HL-60/S4 treated with phorbol 12-myristate 13-acetate at 8.2 ng/mL for 4 days and 3 days (cell line): ENCODE measurements around the gene NBDY.
"Not testable (repeated sequence)": the region's sequence is repeated elsewhere in the genome, so short reads cannot be mapped to it uniquely, and the experiment has no call there.

Source experiments
- in situ Hi-C: fragments of 300-500 bp; cut with MboI; formaldehyde crosslinking; loops from 2 replicates; pipeline ENCODE4 v1.15.0; 2022; ENCODE audit warnings: low sequenced_read_pairs

Gene NBDY, protein sequence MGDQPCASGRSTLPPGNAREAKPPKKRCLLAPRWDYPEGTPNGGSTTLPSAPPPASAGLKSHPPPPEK

DNA sequence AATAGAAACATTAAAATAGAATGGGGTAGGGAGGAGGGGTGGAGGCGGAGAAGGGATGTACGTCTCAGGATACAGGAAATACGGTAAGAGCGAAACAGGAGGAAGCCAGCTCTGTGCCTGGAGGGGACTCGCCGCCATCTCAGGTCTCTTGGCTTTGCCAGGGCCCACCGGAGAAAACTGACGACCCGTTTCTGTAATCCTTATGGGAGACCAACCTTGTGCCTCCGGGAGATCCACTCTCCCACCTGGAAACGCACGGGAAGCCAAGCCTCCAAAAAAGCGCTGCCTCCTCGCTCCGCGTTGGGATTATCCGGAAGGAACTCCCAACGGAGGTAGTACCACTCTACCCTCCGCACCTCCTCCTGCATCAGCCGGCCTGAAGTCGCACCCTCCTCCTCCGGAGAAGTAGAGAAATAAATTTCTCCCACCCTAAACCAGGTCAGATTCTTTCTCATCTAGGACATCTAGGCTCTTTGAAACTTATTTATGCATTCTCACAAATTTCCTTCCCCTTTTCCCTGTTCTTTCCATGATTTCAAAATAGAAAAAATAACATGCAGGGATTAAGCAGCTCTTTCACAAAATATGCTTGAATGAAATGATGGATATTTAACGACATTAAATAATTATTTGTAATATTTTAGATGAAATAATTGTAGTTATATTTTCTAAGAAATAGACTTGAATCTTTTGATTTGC lies at the start of gene NBDY:
NBDY (plus strand) TSS at position 92 of the 699 bp plus-strand sequence; CDS start at position 203, 111 bp downstream.
- in situ Hi-C loops: no loop called here

DNA sequence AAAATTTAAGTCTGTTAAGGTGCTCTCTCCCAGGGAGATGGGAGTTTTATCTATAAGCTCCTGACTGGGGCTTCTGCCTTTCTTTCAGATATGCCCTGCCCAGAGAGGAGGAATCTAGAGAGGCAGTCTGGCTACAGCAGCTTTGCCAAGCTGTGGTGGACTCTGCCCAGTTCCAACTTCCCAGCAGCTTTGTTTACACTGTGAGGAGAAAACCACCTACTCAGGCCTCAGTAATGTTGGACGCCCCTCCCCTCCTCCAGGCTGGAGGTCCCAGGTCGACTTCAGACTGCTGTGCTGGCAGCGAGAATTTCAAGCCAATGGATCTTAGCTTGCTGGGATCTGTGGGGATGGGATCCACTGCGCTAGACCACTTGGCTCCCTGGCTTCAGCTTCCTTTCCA lies 24.5 kb upstream of the NBDY start:
- in situ Hi-C loops: not testable (repeated sequence)

DNA sequence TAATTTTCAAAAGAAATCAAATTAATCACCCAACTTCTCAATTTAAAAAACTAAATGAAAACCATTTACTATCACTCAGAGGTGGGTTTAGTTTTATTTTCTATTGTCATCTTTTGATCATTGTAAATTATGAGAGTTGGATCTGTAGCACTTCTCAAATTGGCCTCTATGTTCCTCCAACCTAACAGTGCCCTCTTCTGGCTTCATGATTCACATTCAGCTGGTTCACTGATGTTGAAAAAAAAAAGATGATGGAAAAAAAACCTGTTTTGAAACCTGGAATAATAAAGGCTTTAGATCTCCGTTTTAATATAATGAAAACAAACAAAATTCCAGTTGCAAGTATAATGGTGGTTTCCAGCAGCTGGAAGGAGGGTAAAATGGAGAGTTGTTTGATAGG lies 2.4 kb upstream of the NBDY start:
- in situ Hi-C loops: no loop called here

DNA sequence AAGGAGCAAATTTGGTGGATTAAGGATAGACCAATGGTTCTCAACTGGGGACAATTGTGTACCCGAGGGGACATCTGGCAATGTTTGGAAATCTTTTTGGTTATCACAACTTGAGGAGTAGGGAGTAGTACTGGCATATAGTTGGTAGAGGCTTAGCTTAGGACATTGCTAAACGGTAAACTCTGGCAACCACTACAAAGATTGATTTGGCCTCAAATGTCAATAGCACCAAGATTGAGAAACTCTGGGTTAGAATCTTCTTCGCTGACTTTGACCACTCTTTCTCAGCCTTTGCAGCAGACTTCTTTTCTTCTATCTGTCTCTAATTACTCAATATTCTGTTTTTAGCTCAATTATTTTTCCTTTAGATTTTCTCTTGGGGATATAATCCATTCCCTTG lies 1.5 kb upstream of the NBDY start:
- in situ Hi-C loops: no loop called here

DNA sequence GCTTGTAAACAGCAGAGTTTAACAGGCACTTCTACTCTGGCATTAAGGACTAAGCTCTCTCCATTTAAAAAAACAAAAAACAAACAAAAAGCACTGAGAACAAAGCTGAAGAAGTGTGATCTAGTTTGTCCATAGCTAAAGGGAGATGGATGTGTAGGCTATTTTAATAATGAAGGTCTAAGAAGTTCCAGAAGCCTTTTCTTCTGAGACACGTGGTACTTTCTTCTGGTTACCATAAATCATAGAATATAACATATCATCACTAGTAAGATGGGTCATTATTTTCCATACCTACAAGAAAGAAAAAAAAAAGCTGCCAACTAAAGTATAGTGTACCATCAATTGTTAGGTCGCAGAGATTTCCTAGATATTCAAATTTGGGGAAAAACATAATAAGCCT lies 722 bp upstream of the NBDY start:
- in situ Hi-C loops: no loop called here

DNA sequence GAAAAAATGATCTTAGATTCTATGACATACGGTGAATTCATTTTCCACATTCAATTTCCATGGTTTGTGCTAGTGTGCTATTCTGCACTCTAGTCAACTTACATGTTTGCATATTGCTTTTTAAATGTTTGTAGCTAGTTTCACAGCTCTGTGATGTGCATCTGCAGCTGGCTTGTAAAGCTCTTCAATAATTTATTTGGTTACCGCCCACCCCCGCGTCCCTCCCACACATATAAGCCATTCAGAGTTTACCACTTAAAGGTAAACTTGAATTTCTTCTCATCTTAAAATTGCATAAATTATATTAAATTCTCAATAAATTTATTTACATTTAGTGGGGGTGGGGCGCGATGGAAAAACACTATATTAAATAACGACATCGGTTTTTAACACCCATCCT lies 291 bp upstream of the NBDY start:
- in situ Hi-C loops: no loop called here

DNA sequence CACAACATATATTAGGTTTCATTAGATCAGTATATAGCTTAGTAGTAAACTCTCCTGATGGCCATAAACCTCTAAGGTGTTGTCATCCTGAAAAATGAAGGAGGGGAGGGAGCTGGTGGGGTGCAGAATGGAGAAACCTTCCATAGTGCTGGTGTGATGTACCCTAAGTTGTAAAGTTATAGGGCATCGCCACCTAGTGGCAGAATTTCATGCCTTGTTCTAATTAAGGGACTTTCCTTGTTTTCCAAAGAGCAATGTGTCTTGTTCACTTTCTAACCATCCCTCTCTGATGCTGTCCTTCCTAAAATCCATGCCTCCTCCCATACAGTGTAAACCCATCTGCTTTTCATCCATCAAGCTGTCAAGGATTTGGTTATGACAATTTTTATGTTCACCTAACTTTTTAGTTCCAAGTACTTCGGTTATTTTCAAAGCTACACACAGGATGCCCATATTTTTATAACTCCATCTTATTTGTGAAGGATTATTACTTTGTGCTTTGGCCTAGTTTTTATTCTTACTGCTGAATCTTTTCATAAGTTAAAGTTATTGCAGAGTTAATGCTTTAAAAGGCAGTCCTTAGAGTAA lies 4.5 kb downstream of the NBDY start:
- in situ Hi-C loops: no loop called here

DNA sequence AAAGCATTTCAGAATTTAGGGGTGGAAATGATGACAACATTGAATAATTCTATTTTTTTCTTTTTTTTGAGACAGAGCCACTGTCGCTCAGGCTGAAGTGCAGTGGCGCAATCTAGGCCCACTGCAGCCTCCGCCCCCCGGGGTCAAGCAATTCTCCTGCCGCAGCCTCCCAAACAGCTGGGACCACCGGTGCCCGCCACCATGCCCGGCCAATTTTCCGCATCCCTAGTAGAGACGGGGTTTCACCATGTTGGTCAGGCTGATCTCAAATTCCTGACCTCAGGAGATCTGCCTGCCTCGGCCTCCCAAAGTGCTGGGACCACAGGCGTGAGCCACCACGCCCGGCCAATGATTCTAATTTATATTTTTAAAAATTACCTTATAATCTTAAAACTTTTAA lies 7.2 kb downstream of the NBDY start:
- in situ Hi-C loops: no loop called here

DNA sequence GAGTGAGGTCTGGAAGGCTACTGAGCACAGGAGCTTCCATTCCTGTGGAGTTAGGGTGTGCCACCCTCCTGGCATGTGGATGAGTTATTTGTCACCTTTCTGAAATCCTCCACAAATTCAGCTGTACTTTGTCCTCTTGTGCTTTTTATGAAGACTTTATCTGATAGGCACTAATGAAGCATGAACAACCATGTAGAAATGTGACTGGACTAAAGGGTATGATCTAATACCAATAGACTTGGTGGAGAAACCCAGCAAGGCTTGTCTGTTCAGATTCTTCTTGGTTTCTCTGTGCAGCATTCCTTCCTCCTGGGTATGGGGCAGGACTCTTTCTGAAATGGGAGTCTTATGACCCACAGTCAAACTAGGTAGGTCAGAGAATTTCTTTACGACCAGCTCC lies 9.6 kb downstream of the NBDY start:
- in situ Hi-C loops: no loop called here

DNA sequence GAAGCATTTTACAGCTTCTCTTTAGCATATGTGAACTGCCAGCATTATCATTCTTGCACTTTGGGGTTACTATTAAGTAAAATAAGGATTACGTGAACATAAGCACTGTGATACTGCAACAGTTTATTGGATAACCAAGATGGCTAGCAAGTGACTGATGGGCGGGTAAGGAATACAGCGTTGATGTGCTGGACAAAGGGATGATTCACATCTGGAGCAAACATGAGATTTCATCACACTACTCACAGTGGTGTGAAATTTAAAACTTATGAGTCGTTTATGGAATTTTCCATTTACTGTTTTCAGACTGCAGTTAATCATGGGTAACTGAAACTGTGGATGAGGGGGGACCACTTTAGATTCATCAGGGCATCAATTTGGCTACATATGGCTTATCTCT lies 16.0 kb downstream of the NBDY start:
- in situ Hi-C loops: no loop called here

DNA sequence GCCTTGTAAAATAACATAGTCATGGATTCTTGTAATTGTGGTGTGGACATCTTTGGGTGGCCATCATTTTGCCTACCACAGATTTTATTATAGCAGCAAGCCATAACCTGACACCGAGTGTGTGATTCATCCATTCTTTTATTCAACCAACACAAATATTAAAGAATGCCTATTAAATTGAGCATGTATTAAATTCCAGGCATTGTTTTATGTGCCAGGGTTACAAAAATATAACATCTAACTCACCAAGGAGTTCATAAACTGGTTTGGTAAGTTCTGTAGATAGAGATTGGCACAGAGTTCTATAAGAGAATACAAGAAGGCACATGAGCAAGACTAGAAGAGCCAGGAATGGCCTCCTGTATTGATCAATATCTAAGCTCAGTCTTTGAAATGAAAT lies 18.0 kb downstream of the NBDY start:
- in situ Hi-C loops: no loop called here

DNA sequence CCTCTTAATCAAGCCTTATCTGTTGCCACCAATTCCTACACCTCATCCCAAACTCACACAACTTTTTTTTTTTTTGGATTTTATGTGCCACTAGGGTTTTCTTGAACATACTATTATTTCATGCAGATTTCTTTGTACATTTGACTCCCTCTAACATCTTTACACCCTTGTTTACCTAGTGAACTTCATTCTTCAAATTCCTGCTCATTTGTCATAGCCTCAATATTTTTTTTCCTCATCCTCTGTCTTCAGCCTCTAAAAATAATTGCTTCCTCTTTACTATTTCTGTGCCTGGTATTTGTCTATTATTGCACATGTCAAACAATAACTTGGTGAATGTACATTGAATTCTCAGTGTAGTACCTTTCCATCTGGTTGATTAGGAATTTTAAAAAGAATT lies 22.0 kb downstream of the NBDY start:
- in situ Hi-C loops: no loop called here

DNA sequence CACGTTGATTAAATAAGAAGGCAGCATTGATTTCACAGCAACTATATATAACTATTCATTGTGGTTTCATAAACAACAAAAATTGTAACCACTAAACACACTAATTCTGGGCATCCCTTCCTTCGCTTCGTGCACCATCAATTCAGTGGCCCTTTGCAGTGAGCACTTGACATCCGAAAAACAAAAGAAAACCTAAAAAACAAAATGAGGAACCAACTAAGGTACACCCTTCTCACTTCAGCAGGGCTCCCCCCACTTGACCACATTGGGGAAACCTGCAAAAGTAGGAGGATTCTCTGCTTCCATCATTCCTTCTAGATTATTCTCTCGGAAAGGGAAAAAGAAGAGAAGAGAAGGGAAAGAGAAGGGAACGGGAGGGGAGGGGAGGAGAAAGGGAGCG lies 28.3 kb downstream of the NBDY start:
- in situ Hi-C loops: no loop called here

DNA sequence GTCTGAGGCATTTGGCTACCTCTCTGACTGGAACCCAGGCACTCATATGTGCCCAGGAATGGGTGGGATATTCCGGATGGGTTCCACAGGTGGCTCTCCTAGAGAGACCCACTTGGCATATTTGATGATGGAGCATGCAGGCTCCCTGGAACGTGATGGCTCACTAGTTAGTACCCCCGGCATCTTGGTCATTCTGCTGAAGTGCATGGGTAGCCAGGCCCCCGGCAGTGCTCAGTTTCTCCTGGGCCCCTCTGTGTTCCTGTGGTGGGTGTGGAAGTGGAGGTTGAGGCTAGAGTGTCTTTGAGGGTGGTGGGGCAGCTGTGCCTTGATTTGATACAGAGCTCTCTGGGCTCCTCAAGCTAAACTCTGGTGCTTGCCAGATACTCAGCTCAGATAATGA lies 29.4 kb downstream of the NBDY start:
- in situ Hi-C loops: no loop called here

DNA sequence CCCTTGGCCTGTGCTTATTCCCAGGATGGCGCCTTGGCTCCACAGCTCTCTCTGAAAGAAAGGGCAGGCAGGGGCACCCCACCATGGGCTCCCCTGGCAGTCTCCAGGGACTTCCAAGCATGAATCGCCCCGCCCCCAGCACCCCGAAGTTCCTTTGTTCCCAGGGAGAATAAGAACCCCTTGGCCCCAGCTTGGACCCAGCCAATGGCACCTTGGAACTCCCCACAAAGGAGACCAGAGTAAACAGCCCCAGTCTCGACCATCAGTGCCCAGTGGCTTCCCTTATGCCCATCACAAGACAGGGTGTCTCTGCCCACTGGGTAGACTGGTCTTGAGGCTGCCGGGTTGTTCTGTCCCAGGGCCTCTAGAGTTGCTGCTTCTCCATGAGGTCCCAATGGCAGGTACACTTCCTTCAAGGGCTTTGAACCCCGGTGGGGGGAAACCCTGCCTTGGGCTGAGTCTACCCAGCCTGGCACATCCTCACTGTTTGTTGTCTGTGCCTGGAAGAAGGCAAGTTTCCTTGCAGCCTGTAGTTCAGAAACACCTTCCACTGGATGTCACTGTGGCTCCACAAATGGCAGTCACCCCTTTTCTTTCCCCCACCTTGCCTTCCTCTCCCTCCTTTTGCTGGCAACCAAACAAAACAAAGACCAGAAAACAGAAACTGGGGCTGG lies 30.8 kb downstream of the NBDY start:
- in situ Hi-C loops: no loop called here

DNA sequence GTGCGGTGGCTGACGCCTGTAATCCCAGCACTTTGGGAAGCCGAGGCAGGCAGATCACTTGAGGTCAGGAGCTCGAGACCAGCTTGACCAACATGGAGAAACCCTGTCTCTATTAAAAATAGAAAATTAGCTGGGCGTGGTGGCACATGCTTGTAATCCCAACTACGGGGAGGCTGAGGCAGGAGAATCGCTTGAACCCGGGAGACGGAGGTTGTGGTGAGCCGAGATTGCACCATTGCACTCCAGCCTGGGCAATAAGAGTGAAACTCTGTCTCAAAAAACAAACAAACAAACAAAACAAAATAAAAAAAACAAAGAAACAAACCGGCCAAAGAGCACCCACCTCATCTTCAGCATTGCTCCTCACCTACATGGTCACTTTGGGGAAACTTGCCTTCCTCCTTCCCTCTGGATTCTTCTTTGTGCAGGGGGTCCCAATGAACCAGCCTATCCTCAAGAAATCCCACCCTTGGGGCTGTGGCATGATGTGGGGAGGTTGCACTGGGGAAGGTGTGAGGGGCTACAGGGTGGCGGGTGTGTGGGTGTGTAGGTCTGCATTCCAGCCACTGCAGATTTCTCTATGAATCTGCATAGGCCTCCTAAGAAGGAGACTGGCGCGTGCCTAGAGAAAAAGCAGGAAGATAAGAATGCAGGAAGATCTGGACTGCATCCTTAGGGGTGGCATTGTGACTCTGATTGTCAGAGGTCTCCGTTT lies 31.5 kb downstream of the NBDY start:
- in situ Hi-C loops: not testable (repeated sequence)

DNA sequence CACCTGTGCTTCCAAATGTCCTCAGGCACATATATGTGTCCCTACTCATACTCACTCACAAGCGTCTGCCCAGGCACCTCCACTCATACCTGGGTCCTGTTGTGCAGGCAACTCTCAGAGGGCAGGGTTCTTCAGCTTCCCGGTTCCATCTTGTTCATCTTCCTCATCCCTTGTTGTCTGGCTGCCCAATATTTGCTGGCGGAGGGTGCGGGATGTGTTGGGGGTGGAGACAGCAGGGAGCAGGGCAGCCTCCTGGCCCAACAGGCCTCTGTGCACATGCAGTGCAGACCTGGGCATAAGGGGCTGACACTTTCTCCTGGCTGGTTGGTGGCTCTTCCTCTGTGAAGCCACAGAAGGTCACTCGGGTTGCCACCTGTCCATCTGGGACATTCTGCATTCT lies 32.1 kb downstream of the NBDY start:
- in situ Hi-C loops: no loop called here

DNA sequence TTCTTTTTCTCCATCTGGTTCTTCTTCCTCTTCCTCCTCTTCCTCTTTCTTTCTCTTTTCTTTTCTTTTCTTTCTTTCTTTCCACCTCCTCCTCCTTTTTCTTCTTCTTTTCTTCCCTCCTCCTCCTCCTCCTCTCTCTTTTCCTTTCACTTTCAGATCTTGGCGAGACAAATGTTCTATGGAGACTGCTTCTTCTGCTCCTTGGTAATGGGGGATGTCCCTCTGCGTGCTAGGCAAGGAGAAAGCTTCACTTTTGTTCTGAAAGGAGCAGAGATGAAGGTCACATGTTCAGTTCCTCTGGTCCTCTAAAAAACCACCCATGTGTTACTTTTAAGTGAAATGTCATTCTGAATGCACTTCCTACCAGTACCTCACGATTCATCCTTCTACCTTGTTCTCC lies 33.2 kb downstream of the NBDY start:
- in situ Hi-C loops: no loop called here

DNA sequence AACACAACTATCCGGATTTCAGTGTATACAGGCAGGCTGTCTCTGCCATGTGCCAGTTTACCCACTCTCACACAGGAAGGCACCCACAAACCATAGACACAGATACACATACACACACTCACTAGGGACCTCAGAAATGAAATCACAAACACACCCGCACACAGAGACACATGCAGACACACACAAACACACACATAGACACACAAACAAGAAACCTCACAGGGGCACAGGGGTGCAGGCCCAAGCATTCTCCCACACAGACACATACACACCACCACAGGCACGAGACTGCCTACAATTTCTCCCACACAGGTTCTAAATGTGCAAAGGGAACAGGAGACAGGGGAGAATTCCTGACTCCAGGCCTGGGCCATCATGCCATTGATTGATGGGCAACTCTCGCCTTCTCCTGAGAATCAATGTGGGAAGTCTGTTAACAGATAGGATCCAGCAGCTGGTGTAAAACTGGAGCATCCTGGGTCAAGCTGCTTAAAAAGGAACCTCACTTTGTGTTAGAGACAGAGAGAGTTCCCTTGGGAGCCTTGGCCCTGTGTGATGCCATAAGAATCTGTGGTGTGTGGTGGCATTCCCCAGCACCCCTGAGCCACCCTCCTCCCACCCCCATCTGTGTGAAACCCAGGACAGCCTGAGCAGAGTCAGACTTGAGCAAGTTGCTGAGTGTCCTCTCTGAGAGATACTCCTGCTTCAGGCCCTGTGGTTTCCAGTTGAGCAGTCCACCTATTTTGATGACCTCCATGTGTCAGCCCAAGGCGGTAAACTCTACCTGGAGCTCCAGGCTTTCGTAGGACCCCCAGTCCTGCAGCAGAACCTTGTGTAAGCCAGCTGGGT lies 33.9 kb downstream of the NBDY start:
- in situ Hi-C loops: no loop called here

DNA sequence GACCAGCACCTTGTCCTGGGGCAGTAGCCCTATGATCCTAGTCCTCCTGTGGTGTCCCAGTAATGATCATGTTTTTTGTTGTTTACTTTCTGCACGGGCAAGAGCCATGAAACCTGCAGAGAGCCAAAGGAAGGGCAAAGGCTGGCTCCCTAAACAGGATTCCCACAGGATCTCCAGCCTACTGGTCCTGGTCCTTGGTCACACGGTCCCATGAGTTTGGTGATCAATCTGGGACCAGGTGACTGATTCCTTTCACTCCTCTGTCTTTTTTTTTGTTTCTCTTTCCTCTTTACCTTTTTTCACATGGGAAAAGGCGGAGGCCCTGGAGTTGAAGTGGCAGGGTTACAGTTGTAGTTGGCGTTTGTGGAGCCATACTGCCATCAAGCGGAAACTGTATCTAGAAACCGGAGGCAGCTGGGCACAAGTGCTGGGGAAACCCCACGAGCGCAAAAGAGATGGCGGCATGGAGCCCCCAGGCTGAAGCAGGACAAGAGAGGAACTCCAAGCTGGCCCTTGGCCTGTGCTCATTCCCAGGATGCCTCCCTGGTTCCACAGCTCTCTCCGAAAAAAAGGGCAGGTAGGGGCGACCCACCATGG lies 34.6 kb downstream of the NBDY start:
- in situ Hi-C loops: no loop called here
